ENCODE results near the gene SNX32.

The SNX32 gene

GRCh38 chr11:65833297-65834030, at the start of gene SNX32:
Gene SNX32 (plus strand): TSS chr11:65833963. CDS start chr11:65834066, 103 bp downstream.
- peak; percentile 95 for DNase-seq

GRCh38 chr11:65785319-65786007, 48.3 kb upstream of the SNX32 start:
- DNase-seq, result no peak

- DNase-seq, result no peak
Measured at GRCh38 chr11:65786008-65786785, 47.6 kb upstream of the SNX32 start.

- DNase-seq, result peak; percentile 54
Measured at GRCh38 chr11:65786786-65787636, 46.8 kb upstream of the SNX32 start, which contains the start of gene OVOL1. Gene OVOL1 (plus strand): TSS chr11:65787063. CDS start chr11:65787374, 311 bp downstream.

- DNase-seq, result no peak
Measured at GRCh38 chr11:65787649-65788622, 45.8 kb upstream of the SNX32 start.

GRCh38 chr11:65788821-65789220, 44.9 kb upstream of the SNX32 start:
- no peak for DNase-seq

- DNase-seq, result no peak
Measured at GRCh38 chr11:65789230-65790103, 44.3 kb upstream of the SNX32 start.

- no peak for DNase-seq
Measured at GRCh38 chr11:65790104-65790901, 43.5 kb upstream of the SNX32 start.

GRCh38 chr11:65790902-65791650, 42.7 kb upstream of the SNX32 start:
- no peak for DNase-seq

GRCh38 chr11:65791719-65792213, 42.0 kb upstream of the SNX32 start:
- DNase-seq, result peak; percentile 67

- no peak for DNase-seq
Measured at GRCh38 chr11:65792456-65792855, 41.3 kb upstream of the SNX32 start.

- DNase-seq, result no peak
Measured at GRCh38 chr11:65793144-65793581, 40.6 kb upstream of the SNX32 start.

- DNase-seq, result no peak
Measured at GRCh38 chr11:65793625-65794400, 40.0 kb upstream of the SNX32 start.

- DNase-seq, result no peak
Measured at GRCh38 chr11:65794570-65795510, 38.9 kb upstream of the SNX32 start.

- no peak for DNase-seq
Measured at GRCh38 chr11:65796726-65797601, 36.8 kb upstream of the SNX32 start.

Data from CD4-positive, alpha-beta T cell treated with Interleukin-21 for 1 hour (primary cell).